ENCODE data around the gene PHF12.

PHF12 gene

GRCh38 chr17:28975031-28975430, 23.7 kb upstream of the PHF12 start:
- no peak for DNase-seq

- DNase-seq, result no peak
Observed at GRCh38 chr17:28974451-28974850, 23.1 kb upstream of the PHF12 start.

GRCh38 chr17:28973425-28973824, 22.1 kb upstream of the PHF12 start:
- DNase-seq, result peak; percentile 92

GRCh38 chr17:28972437-28972836, 21.1 kb upstream of the PHF12 start:
- no peak for DNase-seq

- no peak for DNase-seq
Observed at GRCh38 chr17:28970879-28971278, 19.6 kb upstream of the PHF12 start.

- no peak for DNase-seq
Observed at GRCh38 chr17:28969706-28970393, 18.5 kb upstream of the PHF12 start.

GRCh38 chr17:28968914-28969295, 17.6 kb upstream of the PHF12 start:
- DNase-seq, result no peak

- DNase-seq, result no peak
Observed at GRCh38 chr17:28968231-28968913, 17.1 kb upstream of the PHF12 start.

GRCh38 chr17:28967221-28968135, 16.2 kb upstream of the PHF12 start:
- no peak for DNase-seq

- DNase-seq, result no peak
Observed at GRCh38 chr17:28963841-28964240, 12.5 kb upstream of the PHF12 start.

GRCh38 chr17:28963055-28963611, 11.8 kb upstream of the PHF12 start:
- no peak for DNase-seq

GRCh38 chr17:28961391-28961790, 10.1 kb upstream of the PHF12 start:
- no peak for DNase-seq

- no peak for DNase-seq
Observed at GRCh38 chr17:28960256-28961061, 9.1 kb upstream of the PHF12 start.

GRCh38 chr17:28959471-28959871, 8.2 kb upstream of the PHF12 start:
- DNase-seq, result no peak

- no peak for DNase-seq
Observed at GRCh38 chr17:28958820-28959455, 7.6 kb upstream of the PHF12 start.

- no peak for DNase-seq
Observed at GRCh38 chr17:28957992-28958355, 6.7 kb upstream of the PHF12 start.

- DNase-seq, result no peak
Observed at GRCh38 chr17:28957277-28957991, 6.1 kb upstream of the PHF12 start.

GRCh38 chr17:28956861-28957260, 5.5 kb upstream of the PHF12 start:
- DNase-seq, result no peak

GRCh38 chr17:28956112-28956511, 4.8 kb upstream of the PHF12 start:
- DNase-seq, result no peak

- no peak for DNase-seq
Observed at GRCh38 chr17:28955408-28955807, 4.1 kb upstream of the PHF12 start.

GRCh38 chr17:28954886-28955285, 3.6 kb upstream of the PHF12 start:
- DNase-seq, result no peak

Measured in NCI-H510A treated with DMSO at 0.1 percent for 48 hours (cell line).